Ishikawa (cell line): ENCODE measurements around the gene SLC6A11.

Source experiments
- CEBPB ChIP-seq: IDR thresholded peaks from 2 replicates; pipeline ENCODE4 v1.6.1; 2012
- CREB1 ChIP-seq: IDR thresholded peaks from 2 replicates; pipeline ENCODE4 v1.6.1; 2012; ENCODE audit warnings: low read depth
- EGR1 ChIP-seq: IDR thresholded peaks from 2 replicates; pipeline ENCODE4 v1.6.1; 2012
- EP300 ChIP-seq: IDR thresholded peaks from 2 replicates; pipeline ENCODE4 v1.6.1; 2012; ENCODE audit warnings: borderline replicate concordance
- FOXM1 ChIP-seq: IDR thresholded peaks from 2 replicates; pipeline ENCODE4 v1.6.1; 2012; ENCODE audit warnings: low read depth, borderline replicate concordance
- MAX ChIP-seq: IDR thresholded peaks from 2 replicates; pipeline ENCODE4 v1.6.1; 2012
- NFIC ChIP-seq: IDR thresholded peaks from 2 replicates; pipeline ENCODE4 v1.6.1; 2012
- RAD21 ChIP-seq: IDR thresholded peaks from 2 replicates; pipeline ENCODE4 v1.6.1; 2012; ENCODE audit warnings: low read depth
- REST ChIP-seq: IDR thresholded peaks from 2 replicates; pipeline ENCODE4 v1.6.1; 2012; ENCODE audit warnings: low read depth, mild to moderate bottlenecking
- TAF1 ChIP-seq: IDR thresholded peaks from 2 replicates; pipeline ENCODE4 v1.6.1; 2012; ENCODE audit warnings: low read depth, mild to moderate bottlenecking
- TCF12 ChIP-seq: IDR thresholded peaks from 2 replicates; pipeline ENCODE4 v1.6.1; 2012; ENCODE audit warnings: low read depth
- TEAD4 ChIP-seq: IDR thresholded peaks from 2 replicates; pipeline ENCODE4 v1.6.1; 2012
- YY1 ChIP-seq: IDR thresholded peaks from 2 replicates; pipeline ENCODE4 v1.6.1; 2012; ENCODE audit warnings: low read depth
- ZBTB7A ChIP-seq: IDR thresholded peaks from 2 replicates; pipeline ENCODE4 v1.6.1; 2012; ENCODE audit warnings: low read depth
- TF ChIP-seq, protein P1 (sequence below): IDR thresholded peaks from 2 replicates; pipeline ENCODE4 v1.6.1; 2012

Gene SLC6A11

DNA sequence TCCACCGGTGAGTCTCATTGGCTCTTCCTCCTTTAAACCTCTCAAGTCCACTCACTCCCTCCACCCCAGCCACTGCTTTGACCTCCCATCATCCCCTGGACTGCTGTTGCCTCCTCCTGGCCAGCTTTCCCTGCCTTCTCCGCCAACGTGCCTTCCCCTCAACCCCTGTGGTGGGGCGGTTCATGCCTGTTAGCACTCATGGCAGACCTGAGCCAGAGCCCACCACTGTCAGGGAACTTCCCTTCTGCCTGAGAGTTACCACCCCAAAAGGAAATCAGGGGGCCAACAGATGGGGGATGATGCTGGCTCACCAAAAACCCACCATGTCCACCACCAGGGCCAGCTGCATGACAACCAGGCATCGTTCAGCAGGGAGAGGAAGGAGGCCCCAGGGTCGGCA is 132.3 kb downstream of the SLC6A11 start:
- TF ChIP-seq CEBPB, result no peak
- TF ChIP-seq TAF1, result no peak

- TF ChIP-seq TCF12 (no peak), NFIC (no peak), ZBTB7A (no peak), CEBPB (no peak), MAX (no peak), YY1 (no peak), CREB1 (no peak), FOXM1 (no peak), TAF1 (no peak), EP300 (no peak), RAD21 (no peak), EGR1 (no peak), REST (no peak), TEAD4 (no peak)
- TF ChIP-seq, protein P1, sequence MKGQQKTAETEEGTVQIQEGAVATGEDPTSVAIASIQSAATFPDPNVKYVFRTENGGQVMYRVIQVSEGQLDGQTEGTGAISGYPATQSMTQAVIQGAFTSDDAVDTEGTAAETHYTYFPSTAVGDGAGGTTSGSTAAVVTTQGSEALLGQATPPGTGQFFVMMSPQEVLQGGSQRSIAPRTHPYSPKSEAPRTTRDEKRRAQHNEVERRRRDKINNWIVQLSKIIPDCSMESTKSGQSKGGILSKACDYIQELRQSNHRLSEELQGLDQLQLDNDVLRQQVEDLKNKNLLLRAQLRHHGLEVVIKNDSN, result no peak
Observed at GRCh38 chr3:10949197-10949596, 133.2 kb downstream of the SLC6A11 start.

- TF ChIP-seq CREB1 (no peak), EGR1 (no peak), RAD21 (peak; percentile 24), TCF12 (no peak)
Observed at GRCh38 chr3:10950476-10951294, 134.7 kb downstream of the SLC6A11 start.

DNA sequence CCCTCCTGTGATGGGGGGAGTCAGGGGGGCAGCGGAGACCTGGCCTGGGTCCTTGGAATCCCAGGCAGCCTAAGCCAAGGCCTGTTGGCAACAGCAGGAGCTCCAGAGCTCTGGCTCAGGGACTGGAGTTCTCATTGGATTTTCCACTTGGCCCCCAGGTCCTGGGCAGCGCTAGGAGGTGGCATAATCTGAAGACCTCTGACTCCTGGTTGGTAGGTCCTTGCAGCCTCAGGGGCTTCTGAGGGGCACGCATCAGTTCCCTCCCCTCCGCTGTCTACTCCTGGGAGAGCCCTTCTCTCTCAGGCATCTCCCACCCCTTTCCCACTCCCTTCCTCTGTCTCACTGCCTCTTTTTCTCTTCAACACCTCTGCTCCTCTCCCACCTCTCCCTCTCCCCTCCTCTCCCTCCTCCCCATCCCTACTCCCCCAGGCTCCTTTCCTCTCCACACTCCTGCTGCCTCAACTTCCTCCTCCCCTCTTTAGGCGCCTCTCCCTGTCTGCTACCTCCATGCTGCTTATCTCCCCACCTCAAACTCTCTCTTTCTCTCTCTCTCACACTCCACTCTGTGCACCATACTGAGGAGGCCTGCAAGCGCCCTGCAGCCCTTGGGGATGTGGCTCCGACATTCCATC is 135.4 kb downstream of the SLC6A11 start:
- TF ChIP-seq YY1 (no peak), NFIC (no peak), MAX (no peak), TAF1 (no peak)

DNA sequence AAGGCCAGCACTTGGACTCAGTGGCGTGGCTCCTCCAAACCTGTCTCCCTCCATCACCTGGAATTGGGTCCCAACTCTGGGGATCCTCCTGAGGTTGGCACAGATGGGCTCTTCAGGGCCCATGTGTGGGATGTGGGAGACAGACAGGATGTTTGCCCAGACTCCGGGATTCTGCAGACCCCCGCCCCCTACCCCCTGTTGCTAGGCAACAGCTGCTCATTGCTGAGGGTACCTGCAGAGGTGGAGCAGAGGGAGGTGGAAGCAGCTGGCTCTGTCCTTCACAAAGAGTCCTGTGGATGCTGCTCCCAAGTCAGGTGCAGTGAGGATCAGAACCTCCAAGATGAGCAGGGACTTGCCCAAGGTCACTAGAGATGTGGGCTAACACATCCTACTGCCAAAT is 136.5 kb downstream of the SLC6A11 start:
- TF ChIP-seq MAX (no peak), FOXM1 (no peak), EGR1 (no peak), CREB1 (no peak), NFIC (no peak), TAF1 (no peak), CEBPB (no peak)

DNA sequence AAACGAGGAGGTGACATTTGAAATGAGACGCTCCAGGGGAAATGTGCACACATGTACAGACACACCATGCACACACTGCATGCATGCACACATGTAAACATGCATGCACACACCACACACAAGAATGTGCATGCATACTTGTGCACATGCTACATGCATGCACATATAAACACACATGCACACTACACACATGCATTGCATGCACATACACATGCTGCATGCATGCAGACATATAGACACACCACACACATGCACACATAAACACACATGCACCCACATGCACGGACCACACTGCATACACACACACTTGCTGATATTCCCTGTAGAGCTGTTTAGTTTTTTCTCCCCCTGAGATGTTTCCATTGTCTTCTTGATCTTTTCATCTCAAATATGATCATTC is 138.7 kb downstream of the SLC6A11 start:
- TF ChIP-seq TCF12, result no peak
- no peak for TF ChIP-seq TAF1
- TF ChIP-seq FOXM1, result no peak
- TF ChIP-seq CEBPB, result no peak
- no peak for TF ChIP-seq CREB1
- TF ChIP-seq TEAD4, result no peak
- TF ChIP-seq YY1, result no peak
- no peak for TF ChIP-seq ZBTB7A
- no peak for TF ChIP-seq NFIC
- TF ChIP-seq REST, result no peak
- TF ChIP-seq MAX, result no peak
- TF ChIP-seq RAD21, result no peak
- no peak for TF ChIP-seq EGR1
- TF ChIP-seq, protein P1, result no peak
